GM23338 (cell line): ENCODE data around the gene HPX. TPM values are rescaled to one million over a fixed set of nuclear protein-coding genes. Genes with fewer than 3 reads are reported as not detected.

ENCODE experiments used
- ATAC-seq: fragments of 200-7000 bp; cut with Tn5 transposase; 3 replicates; pipeline ENCODE4 v1.9.1; 2020
- DNase-seq: peaks from one replicate; pipeline ENCODE4 v3.0.0-alpha.2; 2015; ENCODE audit warnings: low spot score
- H2AFZ ChIP-seq: fragments of 200-600 bp; sonication (generic); 2 replicates; pipeline ENCODE4 v1.8.0; 2016; ENCODE audit warnings: antibody characterized with exemption, mild to moderate bottlenecking, moderate library complexity
- H3F3A ChIP-seq: fragments of 200-600 bp; sonication (generic); replicated peaks from 2 replicates; pipeline ENCODE4 v1.8.0; 2017; ENCODE audit warnings: antibody characterized with exemption, mixed run types, low read depth
- H3K27ac ChIP-seq: fragments of 200-600 bp; sonication (generic); 2 replicates; pipeline ENCODE4 v1.6.1; 2016; ENCODE audit warnings: low read depth
- H3K27me3 ChIP-seq: fragments of 200-600 bp; sonication (generic); 2 replicates; pipeline ENCODE4 v1.8.0; 2016; ENCODE audit warnings: mild to moderate bottlenecking, mixed run types, moderate library complexity; ENCODE audit not compliant: insufficient read depth
- H3K36me3 ChIP-seq: fragments of 200-600 bp; sonication (generic); 2 replicates; pipeline ENCODE4 v1.8.0; 2016; ENCODE audit warnings: mild to moderate bottlenecking; ENCODE audit not compliant: insufficient read depth
- H3K4me1 ChIP-seq: fragments of 200-600 bp; sonication (generic); 2 replicates; pipeline ENCODE4 v1.8.0; 2016; ENCODE audit warnings: mild to moderate bottlenecking, moderate library complexity; ENCODE audit not compliant: insufficient read depth
- H3K4me2 ChIP-seq: fragments of 200-600 bp; sonication (generic); 2 replicates; pipeline ENCODE4 v1.7.1; 2017; ENCODE audit warnings: mixed run types
- H3K4me3 ChIP-seq: fragments of 200-600 bp; sonication (generic); 2 replicates; pipeline ENCODE4 v1.6.1; 2016; ENCODE audit warnings: mixed run types
- H3K79me2 ChIP-seq: fragments of 200-600 bp; sonication (generic); replicated peaks from 2 replicates; pipeline ENCODE4 v1.8.0; 2017; ENCODE audit warnings: mild to moderate bottlenecking; ENCODE audit not compliant: insufficient read depth
- H3K9me2 ChIP-seq: fragments of 200-600 bp; sonication (generic); 2 replicates; pipeline ENCODE4 v1.8.0; 2017; ENCODE audit not compliant: insufficient read depth
- H4K20me1 ChIP-seq: fragments of 200-600 bp; sonication (generic); replicated peaks from 2 replicates; pipeline ENCODE4 v1.8.0; 2017; ENCODE audit warnings: mild to moderate bottlenecking; ENCODE audit not compliant: insufficient read depth
- H3K27ac Mint-ChIP-seq: 2 replicates; pipeline ENCODE4 v1.8.0; 2020; ENCODE audit warnings: inconsistent platforms, mild to moderate bottlenecking, moderate library complexity, mixed read lengths
- H3K27me3 Mint-ChIP-seq: 3 replicates; pipeline ENCODE4 v1.8.0; 2022; ENCODE audit warnings: low read depth, mild to moderate bottlenecking, moderate library complexity, mixed read lengths, inconsistent platforms; ENCODE audit not compliant: insufficient read depth, poor library complexity
- H3K36me3 Mint-ChIP-seq: 3 replicates; pipeline ENCODE4 v1.8.0; 2021; ENCODE audit warnings: low read depth, mild to moderate bottlenecking, inconsistent platforms, moderate library complexity, mixed read lengths
- H3K4me1 Mint-ChIP-seq: 3 replicates; pipeline ENCODE4 v1.8.0; 2020; ENCODE audit warnings: mild to moderate bottlenecking, inconsistent platforms, mixed read lengths
- H3K4me3 Mint-ChIP-seq: 3 replicates; pipeline ENCODE4 v1.8.0; 2021; ENCODE audit warnings: moderate library complexity, mild to moderate bottlenecking, inconsistent platforms, mixed read lengths
- H3K9me3 Mint-ChIP-seq: 3 replicates; pipeline ENCODE4 v1.8.0; 2020; ENCODE audit warnings: moderate library complexity, mild to moderate bottlenecking, inconsistent platforms, mixed read lengths
- CREB1 ChIP-seq: fragments of 250-450 bp; sonication (Bioruptor Pico); IDR thresholded peaks from 2 replicates; pipeline ENCODE4 v1.5.0; 2020; ENCODE audit warnings: low read depth, mild to moderate bottlenecking, moderate library complexity
- ETS1 ChIP-seq: IDR thresholded peaks from 2 replicates; pipeline ENCODE4 v1.6.1; 2016; ENCODE audit warnings: antibody characterized with exemption
- EZH2 ChIP-seq: fragments of 200-600 bp; sonication (generic); IDR thresholded peaks from one replicate; pipeline ENCODE4 v1.8.0; 2017; ENCODE audit warnings: antibody characterized with exemption, mild to moderate bottlenecking, low read depth; ENCODE audit not compliant: unreplicated experiment
- EZH2phosphoT487 ChIP-seq: fragments of 200-600 bp; sonication (generic); IDR thresholded peaks from one replicate; pipeline ENCODE4 v1.8.1; 2018; ENCODE audit warnings: antibody characterized with exemption; ENCODE audit not compliant: unreplicated experiment
- NANOG ChIP-seq: IDR thresholded peaks from 2 replicates; pipeline ENCODE4 v1.6.1; 2016; ENCODE audit warnings: antibody characterized with exemption, borderline replicate concordance
- POLR2AphosphoS5 ChIP-seq: IDR thresholded peaks from 2 replicates; pipeline ENCODE4 v1.6.1; 2016; ENCODE audit warnings: antibody characterized with exemption, low read depth
- STAT1 ChIP-seq: IDR thresholded peaks from one replicate; pipeline ENCODE4 v1.6.1; 2016; ENCODE audit warnings: antibody characterized with exemption; ENCODE audit not compliant: unreplicated experiment
- ZNF462 ChIP-seq: fragments of 250-450 bp; sonication (Bioruptor Pico); IDR thresholded peaks from 2 replicates; pipeline ENCODE4 v1.5.0; 2020; ENCODE audit warnings: mild to moderate bottlenecking, moderate library complexity
- polyA plus RNA-seq: library from polyadenylated mRNA; unstranded; fragments of >200 nt; fragmentation: Nextera tagmentation; extraction: Ambion mirVana; gene quantifications from 2 replicates; pipeline ENCODE4 v1.2.1, GENCODE V29; 2016
- total RNA-seq: library from RNA; depleted of rRNA; stranded (reverse); fragments of >200 nt; shearing (Covaris generic); gene quantifications from 2 replicates; pipeline ENCODE4 v1.2.3, GENCODE V29; 2014
- TF ChIP-seq, protein P1 (sequence below), 2 experiments: fragments of 200-600 bp in 1 of 2; sonication (generic) in 1 of 2; conservative IDR thresholded peaks; 2 replicates each; pipeline versions ENCODE4 v1.5.1 to v1.6.1; 2016 to 2017; ENCODE audit warnings: antibody characterized with exemption in 2 of 2, low read depth in 2 of 2, mild to moderate bottlenecking in 2 of 2, moderate library complexity in 1 of 2

Gene HPX
- total and polyA plus RNA-seq, 2 experiments from 2014 or later, result 0.47 to 0.63 TPM

DNA sequence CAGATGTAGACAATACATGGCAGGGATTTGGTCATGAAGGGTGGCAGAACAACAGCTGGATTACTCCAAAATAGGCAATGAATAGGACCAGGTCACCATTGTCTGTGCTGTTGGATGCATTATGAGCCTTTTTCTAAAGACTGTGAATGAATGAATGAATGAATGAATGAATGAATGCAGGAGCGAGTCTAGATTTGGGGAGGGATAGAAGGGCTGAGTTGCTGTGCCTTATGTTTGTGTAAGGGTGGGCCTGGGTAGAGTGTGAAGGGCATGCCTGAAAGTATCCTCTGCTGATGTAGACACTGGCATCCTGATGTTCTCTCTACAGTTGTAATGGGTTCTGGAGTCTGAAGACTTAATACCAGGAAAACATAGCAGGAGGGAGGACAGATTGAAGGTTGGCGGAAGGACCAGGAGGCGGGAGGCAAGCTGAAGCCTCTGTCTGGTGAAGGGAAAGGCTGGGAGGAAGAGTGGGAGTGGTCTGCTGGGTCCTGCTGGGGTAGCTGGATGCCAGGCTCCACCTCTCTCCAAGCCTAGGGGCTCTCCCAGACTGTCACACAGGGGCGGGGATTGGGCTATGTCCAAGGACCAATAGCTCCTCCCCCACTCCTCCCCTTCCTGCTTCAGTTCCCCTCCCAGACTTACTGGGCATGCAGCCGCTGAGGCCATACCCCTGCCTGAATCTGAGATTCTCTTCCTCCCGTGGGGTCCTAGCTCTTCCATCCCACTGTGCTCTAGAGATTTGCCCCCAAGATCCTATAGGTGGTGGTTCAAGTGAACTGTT is 28.1 kb upstream of the HPX start:
- peaks cover 9% of the 10 kb centered on the region for H3K4me1 Mint-ChIP-seq
- Histone ChIP-seq H4K20me1 (no peaks in the 10 kb centered on the region; the same call in 1 of the 2 replicates), H3K4me3 (no peak overlapping the region), H2AFZ (peak overlapping the region; percentile 61; the same call in 1 of the 2 replicates), H3K4me2 (peak overlapping the region; percentile 64), H3K36me3 (no peaks in the 10 kb centered on the region), H3K4me1 (peaks cover 14% of the 10 kb centered on the region), H3K9me2 (no peaks in the 10 kb centered on the region), H3F3A (no peaks in the 10 kb centered on the region), H3K27ac (peak overlapping the region; percentile 51; the same call in 1 of the 2 replicates), H3K27me3 (no peaks in the 10 kb centered on the region), H3K79me2 (no peaks in the 10 kb centered on the region)
- TF ChIP-seq POLR2AphosphoS5 (peak; percentile 87), EZH2 (no peak), STAT1 (no peak)
- no peak overlapping the region for H3K27ac Mint-ChIP-seq
- peaks cover 2% of the 10 kb centered on the region for H3K27me3 Mint-ChIP-seq
- no peak overlapping the region for H3K4me3 Mint-ChIP-seq
- no peaks in the 10 kb centered on the region for H3K9me3 Mint-ChIP-seq
- ATAC-seq, result peak; percentile 96
- no peaks in the 10 kb centered on the region for H3K36me3 Mint-ChIP-seq
- DNase-seq, result peak; percentile 100

DNA sequence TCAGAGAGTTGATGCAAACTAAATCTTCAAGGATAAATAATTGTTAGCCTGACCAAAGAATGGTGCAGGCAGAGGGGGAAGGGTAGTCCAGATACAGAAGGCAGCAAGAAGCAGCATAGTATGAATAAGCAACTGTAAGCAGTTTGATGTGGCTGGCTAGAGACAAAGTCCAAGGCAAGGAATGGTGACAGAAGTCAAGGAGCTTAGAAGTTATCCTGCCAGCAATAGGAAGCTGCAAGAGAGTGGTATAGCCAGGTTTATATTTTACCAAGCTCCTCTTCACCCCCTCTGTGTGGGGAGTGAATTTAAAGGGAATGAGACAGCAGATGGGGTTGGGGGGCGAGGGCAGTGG is 18.3 kb upstream of the HPX start:
- H3K4me1 ChIP-seq, result no peaks in the 10 kb centered on the region
- no peak for DNase-seq
- H2AFZ ChIP-seq, result no peak overlapping the region
- H3K27me3 ChIP-seq, result no peaks in the 10 kb centered on the region
- H3K9me2 ChIP-seq, result no peaks in the 10 kb centered on the region
- Mint-ChIP-seq H3K9me3 (no peaks in the 10 kb centered on the region), H3K27ac (no peak overlapping the region), H3K4me1 (no peaks in the 10 kb centered on the region), H3K27me3 (no peaks in the 10 kb centered on the region), H3K4me3 (no peak overlapping the region), H3K36me3 (0 out of 3 replicates have a peak, but pooled peaks cover 5% of the 10 kb centered on the region)
- H4K20me1 ChIP-seq, result no peaks in the 10 kb centered on the region
- no peak overlapping the region for H3K27ac ChIP-seq
- H3K36me3 ChIP-seq, result no peaks in the 10 kb centered on the region
- H3K4me3 ChIP-seq, result no peak overlapping the region
- H3K79me2 ChIP-seq, result no peaks in the 10 kb centered on the region
- no peak for ATAC-seq
- no peak overlapping the region for H3K4me2 ChIP-seq
- no peaks in the 10 kb centered on the region for H3F3A ChIP-seq
- TF ChIP-seq CREB1 (CRISPR knock-in tag) (no peak), NANOG (no peak), ZNF462 (CRISPR knock-in tag) (no peak), POLR2AphosphoS5 (no peak), STAT1 (no peak), EZH2phosphoT487 (no peak), ETS1 (no peak)
- TF ChIP-seq, protein P1, sequence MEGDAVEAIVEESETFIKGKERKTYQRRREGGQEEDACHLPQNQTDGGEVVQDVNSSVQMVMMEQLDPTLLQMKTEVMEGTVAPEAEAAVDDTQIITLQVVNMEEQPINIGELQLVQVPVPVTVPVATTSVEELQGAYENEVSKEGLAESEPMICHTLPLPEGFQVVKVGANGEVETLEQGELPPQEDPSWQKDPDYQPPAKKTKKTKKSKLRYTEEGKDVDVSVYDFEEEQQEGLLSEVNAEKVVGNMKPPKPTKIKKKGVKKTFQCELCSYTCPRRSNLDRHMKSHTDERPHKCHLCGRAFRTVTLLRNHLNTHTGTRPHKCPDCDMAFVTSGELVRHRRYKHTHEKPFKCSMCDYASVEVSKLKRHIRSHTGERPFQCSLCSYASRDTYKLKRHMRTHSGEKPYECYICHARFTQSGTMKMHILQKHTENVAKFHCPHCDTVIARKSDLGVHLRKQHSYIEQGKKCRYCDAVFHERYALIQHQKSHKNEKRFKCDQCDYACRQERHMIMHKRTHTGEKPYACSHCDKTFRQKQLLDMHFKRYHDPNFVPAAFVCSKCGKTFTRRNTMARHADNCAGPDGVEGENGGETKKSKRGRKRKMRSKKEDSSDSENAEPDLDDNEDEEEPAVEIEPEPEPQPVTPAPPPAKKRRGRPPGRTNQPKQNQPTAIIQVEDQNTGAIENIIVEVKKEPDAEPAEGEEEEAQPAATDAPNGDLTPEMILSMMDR (conservative IDR thresholded peaks at IDR 0.05; ENCODE audit: low read depth in 2 of 2), result no peak
